NCI-H2196 treated with DMSO at 0.1 percent for 48 hours (cell line): Measurements from ENCODE around the gene CFAP77.

ENCODE experiments used
- DNase-seq: peaks from one replicate; lab custom pipeline; 2025; ENCODE audit not compliant: unreplicated experiment; lab: John Stamatoyannopoulos, UW

CFAP77 gene

DNA sequence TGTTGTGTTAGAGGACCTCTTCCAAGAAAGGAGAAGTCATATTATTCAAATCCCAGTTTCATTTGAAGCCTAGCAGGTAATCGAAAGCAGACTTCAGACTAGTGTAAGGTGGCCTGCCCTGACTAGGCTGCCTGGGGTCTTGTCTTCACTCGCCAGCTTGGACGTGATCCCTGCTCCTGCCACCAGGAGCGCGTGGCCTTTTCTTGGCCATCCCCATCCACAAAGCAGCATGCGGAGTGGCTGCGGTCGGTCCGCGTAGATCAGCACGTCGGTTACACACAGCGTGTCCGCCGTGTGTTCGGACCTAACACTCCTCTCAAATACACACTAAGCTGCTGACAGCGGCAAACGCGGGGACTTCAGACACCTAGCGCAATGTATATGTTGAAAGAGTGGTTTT is 37.3 kb downstream of the CFAP77 start:
- DNase-seq, result no peak

DNA sequence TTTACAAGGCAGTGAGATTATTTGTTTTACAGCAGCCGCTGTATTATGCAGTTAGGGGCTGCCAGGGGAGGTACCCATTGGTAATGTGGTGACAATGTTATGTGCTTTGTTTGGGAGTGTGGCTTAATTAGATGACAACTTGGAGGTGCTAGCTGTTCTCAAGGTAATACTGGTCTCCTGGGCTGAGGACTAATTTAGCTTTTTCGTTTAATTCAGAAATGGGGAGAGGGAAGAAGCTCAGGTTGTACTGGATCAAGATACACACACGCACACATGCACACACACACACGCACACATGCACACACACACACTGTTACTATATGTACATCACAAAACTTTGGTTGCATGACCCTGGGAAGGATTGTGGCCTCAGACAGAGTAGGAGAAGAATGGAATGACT is 37.9 kb downstream of the CFAP77 start:
- DNase-seq, result no peak

DNA sequence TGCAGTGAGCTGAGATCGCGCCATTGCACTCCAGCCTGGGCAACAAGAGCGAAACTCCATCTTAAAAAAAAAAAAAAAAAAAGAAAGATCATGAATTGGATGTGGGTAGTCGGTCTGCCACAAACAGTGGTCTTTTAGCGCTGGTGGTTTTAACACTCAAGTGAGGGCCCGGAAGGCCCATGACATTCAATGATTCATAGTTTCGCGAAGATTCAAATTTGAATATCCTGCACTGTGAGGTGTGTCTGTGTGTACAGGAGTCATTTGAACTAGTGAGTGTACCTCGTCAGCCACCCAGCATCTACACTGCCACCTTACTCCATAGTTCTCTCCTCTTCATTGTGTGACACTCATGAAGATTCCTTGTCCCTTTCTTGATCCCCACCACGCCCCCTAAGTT is 41.3 kb downstream of the CFAP77 start:
- no peak for DNase-seq

DNA sequence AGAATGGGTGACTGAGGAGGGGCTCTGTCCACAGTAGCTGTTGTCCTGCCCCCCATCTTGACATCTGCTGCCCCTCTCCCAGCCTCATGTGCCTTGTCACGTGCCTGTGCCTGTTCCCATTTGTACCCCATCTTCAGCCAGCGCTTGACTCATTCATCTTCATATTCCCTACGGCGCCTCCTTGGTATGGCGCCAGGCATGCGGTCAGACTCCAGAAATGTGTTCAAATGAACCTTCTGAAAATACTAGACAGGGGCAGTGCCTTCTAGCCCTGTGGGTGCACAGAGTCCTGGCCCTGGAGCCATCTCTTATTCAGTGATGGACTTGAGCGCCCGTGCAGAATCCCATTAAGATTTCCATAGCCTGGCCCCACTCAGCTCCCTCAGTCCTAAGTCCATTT is 46.2 kb downstream of the CFAP77 start:
- no peak for DNase-seq

DNA sequence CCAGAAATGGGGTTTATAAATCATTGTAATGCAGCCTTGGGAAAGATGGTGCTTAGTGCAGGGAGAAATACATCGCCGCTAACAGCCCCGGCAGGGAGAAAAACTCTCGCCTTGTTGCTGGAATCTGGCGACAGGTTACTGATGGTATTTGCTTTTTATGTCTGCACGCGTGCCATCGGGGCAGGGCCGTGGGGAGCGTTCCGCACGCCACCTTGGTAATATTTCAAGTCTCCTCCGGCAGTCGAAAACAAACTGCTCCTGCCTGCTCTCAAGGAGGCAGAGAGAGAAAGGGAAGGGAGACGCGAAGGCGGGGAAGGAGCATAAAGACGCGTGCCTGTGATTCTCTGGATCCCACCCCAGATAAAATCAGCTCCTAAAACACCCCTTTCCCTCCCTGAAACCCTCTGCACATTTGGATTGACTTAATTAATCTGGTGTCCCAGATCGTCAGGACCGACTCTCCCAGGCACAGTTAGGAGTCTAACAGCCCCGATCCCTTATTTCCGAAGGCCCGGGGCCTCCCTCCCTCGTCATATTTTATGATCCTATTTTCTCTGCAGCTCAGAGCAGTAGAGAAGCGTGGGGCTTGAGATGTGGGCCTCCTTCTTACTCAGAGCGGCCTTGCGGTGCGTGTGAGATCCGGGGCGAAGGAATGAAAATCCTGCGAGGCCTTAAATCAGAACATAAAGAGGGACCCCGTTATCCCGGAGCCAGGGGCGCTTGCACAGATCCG is 47.7 kb downstream of the CFAP77 start:
- DNase-seq, result no peak

DNA sequence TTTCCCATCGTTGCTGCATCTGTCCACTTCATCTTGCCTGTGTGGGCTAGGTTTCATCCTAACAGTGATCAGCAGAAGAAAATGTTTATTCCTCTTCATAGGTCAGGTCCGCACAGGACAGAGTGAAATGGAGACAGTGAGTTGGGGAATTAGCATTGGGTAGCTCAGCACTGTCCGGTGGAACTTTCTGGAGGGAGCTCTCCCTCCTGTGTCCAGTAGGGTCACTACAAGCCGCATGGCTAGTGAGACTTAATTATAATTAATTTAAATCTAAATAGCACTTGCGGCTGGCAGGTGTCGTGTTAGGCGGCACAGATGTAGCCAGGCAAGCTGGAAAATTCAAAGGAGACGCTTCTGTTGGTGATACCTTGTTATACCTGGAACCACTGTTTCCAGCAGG is 48.4 kb downstream of the CFAP77 start:
- DNase-seq, result no peak

DNA sequence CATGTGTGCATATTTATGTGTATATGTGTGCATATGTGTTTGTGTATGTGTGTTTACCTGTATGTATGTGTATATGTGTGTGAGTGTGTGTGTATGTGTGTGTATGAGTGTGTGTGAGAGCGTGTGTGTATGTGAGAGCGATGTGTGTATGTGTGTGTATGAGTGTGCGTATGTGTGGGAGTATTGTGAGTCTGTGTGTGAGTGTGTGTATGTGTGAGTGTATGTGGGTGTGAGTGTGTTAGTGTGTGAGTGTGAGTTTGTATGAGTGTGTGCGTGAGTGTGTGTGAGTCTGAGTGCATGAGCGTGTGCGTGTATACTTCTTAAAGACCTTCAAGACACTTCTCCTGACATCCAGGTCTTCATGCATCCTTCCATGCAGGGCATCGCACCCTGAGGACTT is 49.6 kb downstream of the CFAP77 start:
- no peak for DNase-seq

DNA sequence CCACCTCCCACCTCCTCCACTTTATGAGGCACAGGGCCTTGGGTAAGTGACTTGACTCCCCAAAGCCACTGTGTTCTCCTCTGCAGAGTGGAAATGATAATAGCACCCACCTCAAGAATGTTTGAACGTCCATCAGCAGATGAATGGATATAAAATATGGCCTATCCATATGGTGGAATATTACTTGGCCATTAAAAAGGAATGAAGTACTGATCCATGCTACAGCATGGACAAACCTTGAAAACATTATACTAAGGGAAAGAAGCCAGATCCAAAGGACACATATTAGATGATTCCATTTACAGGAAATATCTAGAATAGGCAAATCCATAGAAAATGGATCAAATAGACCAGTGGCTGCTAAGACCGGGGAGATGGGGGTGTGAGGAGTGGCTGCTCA is 50.2 kb downstream of the CFAP77 start:
- DNase-seq, result no peak

DNA sequence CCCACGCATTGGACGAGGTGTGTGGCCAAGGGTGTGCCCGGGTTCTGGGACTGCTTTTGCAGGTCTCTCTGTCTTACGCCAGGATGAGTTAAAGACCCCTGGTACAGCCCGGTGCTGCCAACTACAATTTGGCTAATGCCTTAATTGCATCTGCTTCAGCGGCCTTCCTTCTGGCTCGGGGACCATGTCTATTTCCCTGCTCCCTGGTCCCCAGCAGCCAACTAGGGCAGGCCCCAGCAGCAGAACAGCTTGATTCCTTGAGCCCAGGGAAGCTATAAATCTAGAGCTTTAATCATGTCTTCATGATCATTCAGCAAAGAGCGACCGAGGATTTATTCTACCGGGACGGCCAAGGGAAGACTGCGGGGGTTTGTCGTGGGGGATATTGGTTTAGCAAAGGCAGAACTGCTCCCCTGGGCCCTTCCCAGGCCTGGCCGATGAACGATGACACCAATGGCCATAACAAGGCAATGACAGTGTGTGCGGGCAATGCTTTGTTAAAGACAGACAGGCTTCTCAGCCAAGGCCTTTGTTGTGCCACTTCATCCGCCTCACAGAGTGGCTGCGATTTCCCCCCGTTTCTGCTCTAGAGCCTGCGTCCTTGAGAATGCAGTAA is 51.4 kb downstream of the CFAP77 start:
- DNase-seq, result no peak

DNA sequence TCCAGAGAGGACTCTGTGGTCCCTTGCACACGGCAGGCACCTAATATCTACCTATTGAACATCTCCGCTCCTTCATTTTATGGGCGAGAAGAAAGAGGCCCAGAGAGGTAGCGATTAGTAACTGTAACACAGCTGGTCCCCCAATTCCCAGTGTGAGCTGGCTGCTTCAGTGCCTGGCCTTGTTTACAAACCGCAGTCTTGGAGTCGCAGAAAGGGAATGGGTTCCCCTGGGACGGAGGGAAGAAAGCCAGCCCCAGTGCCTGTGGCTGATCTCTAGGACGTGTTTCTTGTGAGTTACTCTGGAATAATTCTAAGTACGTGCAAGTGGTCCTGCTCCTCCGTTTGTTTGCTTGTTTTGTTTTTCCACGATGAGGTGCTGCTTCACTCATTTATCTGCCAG is 52.0 kb downstream of the CFAP77 start:
- DNase-seq, result no peak

DNA sequence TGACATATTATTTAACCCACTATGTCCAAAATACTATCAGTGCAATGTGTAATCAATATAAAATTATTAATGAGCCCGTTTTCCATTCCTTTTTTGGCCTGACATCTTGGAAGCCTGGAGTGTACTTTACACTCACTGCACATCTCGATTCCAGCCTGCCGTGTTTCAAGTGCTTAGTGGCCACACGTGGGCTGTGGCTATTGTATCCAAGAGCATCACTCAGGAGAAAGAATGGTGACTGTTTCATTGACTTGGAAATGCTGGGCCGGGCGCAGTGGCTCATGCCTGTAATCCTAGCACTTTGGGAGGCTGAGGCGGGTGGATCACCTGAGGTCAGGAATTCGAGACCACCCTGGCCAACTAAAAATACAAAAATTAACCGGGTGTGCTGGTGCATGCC is 54.5 kb downstream of the CFAP77 start:
- DNase-seq, result no peak

DNA sequence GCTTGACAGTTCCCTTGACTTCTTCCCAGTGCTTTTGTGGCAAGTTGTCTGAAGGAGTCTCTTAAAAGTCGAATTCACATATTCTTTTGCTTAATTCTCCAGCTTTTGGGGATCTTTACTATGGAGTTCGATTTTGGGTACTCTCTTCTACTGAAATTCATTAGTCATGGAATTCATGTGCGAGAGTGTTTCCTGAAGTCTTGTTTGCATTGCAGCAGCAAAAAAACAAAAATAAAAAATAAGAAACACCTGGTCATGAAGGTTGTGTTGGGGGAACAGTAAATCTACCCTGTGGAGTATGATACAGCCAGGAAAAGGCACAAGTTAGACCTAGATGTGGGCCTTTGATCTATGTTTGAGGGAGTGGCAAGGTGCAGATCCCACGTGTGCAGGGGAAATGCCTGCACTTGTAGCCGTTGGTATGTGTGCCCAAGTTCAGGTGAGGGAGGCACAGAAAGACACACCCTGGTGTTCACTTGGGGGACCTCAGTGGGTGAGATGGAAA is 55.2 kb downstream of the CFAP77 start:
- no peak for DNase-seq

DNA sequence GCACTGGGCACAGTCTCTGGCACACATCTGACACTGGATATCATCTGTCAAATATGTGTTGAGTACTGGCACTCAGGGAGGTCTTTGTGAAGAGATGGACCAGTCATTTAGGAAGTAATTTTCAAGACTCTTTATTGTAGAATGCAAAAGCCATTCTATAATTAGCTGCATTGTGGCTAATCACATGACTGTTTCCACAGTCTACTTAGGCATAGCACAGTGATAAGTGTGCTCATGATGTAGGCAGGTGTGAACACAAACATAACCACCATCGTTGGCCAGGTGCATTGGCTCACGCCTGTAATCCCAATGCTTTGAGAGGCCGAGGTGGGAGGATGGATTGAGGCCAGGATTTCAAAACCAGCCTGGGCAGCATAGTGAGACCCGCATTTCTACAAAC is 62.2 kb downstream of the CFAP77 start:
- peak; percentile 79 for DNase-seq

DNA sequence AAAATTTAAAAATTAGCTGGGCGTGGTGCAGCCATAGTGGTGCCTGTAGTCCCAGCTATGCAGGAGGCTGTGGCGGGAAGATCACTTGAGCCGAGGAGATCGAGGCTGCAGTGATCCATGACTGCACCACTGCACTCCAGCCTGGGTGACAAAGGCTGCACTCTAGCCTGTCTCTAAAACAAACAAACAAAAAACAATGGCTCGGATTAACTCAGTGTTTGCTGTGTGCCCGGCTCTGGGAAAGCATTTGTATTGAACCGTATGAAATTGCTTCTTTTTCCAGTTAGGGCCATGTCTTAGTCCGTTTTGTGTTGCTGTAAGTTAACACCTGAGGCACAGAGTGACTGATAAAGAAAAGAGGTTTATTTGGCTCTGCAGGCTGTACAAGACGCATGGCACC is 62.6 kb downstream of the CFAP77 start:
- peak; percentile 78 for DNase-seq

DNA sequence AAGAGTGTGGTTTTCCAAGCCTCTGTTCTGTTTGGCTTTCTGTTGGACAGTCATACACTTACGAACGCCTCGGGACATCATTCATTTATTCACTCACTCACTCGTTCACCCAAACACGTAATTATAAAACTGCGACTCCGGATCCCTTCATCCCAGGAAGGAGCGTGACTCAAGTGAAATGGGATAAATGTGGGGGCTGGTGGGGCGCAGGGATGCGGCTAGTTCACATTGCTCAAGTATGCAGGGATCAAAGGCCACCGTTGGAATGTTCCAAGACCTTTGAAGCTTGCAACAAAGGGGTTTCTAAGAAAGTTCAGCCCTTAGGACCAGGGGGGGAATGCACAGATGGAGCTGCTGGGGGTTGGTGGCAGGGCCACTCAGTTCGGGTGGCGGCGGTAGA is 64.2 kb downstream of the CFAP77 start:
- no peak for DNase-seq

DNA sequence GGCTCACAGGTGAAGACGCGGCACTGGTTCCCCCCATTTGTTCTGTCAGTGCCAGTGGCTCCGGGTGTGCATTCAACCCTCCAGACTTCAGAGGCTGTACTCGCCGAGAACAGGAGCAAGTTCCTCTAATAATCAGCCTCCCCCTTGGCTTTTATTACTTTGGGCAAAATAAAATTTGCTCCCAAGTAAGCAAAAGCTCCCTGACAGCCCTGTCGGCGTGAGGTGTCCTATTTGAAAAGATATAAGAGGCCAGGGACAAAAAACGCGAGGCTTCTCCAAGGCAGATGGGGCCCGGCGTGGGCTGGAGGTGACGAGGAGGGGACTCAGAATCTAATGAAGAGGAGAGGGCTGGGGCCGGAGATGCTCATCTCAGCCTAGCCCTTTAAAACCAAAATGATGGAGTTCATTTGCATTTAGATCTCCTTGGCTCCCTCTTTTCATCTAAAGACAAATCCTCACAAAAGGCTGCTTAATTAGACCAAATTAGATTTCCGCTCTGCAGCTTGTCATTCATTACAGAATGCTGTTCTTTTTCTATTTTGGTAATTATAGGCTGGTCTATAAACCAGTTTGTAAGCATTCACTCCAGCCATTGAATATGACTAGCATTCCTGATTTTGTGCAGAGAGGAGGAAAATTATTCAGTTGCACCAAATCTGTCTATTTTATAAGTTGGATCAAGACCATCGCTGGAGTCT is 68.5 kb downstream of the CFAP77 start:
- no peak for DNase-seq

DNA sequence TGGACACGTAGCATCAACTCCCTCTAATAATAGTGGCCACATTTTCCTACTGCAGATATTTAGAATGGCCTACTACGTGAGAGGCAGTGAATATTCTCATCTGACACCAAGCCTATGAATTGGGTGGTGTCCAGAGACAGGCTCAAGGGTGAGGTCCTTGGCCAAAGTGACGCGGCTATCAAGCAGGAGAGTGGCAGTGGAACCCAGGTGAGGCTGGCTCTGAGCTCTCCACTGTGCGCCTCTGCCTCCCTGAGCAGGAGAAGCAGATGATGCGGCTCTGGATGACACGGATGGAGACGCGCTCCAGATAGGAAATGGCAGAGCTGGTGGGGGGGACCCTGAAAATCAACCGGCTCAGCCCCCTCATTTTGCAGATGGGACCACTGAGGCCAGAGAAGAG is 69.7 kb downstream of the CFAP77 start:
- DNase-seq, result no peak

DNA sequence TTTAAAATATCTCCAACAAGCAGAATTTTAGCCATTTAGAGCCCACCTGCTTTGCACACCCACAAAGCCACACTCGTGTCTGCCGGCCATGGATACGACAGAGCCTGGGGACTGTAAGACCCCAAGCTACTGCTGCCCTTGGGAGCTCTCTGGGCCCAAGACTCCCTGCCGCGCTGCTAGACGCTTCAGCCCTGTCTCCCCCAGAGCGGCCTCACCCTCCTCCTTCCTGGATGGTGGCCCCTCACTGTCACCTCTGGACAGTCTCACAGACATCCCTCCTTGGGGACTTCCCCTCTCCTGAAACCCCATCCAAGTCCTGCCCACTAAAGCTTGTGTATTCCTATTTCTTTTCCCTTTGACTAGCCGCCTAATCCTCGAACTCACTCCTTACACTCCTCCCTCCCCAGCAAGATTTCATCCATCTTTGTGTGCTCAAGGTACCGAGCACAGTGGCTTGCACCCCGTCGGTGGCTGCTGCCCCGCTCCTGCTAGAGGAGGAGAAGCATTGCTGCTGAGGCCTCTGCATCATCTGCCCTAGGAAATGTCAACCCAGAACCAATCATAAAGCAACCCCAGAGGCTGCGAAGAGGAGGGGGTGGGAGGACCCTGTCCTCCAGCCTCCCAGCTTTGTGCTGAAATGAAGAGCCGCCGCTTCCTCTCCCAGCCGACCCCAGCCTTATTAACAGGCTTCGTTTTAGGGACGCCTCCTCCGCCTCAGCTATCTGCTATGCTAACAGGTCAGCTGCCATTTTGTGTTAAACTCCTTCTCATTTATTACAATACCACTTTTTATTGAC is 71.2 kb downstream of the CFAP77 start:
- no peak for DNase-seq

DNA sequence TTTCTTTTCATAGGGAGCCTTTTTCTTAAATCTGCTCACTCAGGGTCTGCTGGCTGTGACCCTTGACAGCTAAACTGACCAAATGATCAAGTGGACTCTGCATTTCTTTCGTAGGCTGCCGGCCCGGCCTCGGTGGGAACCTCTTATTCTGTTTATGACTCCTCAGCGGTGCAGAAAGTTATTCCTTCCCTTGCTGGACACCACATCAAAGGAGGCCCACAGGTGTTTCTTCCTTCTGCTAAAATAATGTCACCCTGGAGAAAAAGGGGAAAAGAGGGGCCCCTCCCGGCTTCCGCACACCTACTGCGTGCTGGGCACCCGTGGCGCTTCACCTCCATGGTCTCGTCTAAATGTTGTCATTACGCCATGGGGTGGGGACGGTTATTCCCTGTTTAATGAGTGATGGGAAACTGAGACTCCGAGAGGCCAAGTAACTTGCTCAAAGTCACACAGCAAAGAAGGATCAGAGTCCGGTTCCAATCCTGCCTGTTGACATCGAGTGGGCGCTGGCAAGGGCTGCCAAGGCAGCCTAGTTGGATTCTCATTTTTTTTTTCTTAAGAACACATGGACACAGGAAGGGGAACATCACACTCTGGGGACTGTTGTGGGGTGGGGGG is 72.3 kb downstream of the CFAP77 start:
- no peak for DNase-seq

DNA sequence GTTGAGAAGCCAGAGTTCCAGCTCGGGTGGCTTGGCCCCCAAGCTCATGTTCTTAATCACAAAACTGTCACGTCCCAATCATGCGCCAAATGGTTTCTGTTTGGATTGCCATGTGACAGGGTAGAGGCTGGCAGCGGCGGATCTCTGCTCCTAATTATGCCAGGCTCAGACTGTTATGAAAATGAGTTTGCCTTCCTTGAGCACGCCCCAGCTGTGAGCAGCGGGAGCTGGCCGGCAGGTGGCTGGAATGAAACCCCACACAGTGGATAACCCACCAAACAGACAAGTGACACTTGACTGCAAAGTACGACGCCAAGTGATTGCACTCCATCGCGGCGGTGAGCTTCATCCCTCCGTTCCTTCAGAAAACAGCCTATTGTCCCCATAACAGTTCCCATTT is 75.4 kb downstream of the CFAP77 start:
- DNase-seq, result no peak

DNA sequence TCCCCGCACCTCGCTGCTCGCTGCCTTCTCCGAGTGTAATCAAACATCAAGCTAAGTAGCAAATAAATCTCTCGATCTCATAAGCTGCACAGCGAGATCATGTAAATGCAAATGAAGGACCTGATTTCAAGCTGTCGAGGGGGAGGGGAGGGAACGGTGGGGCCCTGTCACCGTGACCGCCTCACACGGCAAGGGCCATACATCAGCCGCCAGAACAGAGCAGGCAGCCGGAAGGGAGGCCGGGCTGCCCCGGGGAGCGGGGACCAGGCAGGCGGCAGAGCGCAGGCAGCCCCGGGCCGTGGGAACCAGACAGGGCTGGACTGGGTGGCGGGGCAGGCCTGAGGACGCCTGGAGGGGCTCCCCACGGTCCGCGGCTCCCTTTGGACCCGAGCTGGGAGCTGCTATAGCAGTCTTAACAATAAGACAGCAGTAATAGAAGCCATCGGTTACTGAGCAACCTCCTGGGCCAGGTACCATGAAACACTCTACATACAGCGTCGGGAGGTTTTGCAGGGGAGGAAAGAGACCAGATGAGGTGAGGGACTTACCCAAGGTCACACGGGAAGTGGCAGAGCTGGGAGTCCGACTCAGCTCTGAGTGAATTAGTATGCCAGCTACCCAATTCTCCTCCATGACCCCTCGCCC is 76.8 kb downstream of the CFAP77 start:
- DNase-seq, result no peak
